HG02884 (cell line): Measurements from ENCODE around the gene MYMX.
"Not testable (repeated sequence)": the region's sequence is repeated elsewhere in the genome, so short reads cannot be mapped to it uniquely, and the experiment has no call there.

Experiments used
- ATAC-seq: cut with Tn5 transposase; IDR thresholded peaks from one replicate; pipeline ENCODE4 v1.9.1; 2021; ENCODE audit warnings: mild to moderate bottlenecking, moderate library complexity; ENCODE audit not compliant: unreplicated experiment

The MYMX gene

DNA sequence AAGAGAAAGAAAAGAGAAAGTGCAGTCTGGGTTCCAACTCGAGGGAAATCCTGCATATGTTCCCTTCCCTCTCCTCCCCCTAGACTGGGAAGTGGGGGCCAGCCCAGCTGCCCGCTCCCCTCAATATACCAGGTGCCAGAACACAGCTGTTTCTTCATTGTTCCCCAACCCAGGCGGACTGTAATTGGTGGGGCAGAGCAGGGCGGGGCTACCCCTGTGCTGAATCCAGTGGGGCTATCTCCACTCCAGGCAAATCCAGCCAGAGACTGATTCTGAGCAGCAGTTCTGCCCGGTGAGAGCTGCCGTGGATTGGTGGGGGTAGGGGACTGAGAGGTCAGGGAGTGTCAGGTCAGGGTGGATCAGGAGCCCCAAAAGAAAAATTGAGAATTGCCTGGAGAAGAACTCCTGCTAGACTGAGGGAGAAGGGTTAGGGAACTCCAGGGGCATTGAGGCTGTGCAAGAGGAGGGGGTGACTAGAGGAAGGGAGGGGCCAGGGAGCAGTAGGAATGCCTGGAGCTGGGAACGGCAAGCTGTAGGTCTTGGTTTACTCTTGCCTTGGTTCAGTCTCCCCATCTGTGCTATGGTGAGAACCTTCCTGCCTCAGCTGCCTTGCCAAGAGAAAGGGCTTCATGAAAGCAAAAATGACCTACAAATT, at the start of gene MYMX:
MYMX (plus strand) TSS at position 250 of the 655 bp plus-strand sequence. CDS start 546 bp downstream, outside the sequence.
- ATAC-seq, result no peak

DNA sequence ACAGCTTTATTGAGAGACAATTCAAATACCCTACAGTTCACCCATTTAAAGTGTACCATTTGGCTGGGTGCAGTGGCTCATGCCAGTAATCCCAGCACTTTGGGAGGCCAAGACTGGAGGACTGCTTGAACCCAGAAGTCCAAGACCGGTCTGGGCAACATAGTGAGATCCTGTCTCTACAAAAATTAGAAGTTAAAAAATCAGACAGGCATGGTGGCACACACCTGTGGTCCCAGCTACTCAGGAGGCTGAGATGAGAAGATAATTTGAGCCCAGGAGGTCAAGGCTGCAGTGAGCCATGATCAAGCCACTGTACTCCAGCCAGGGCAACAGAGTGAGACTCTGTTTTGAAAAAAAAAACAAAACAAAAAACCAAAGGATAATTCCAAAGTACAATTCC, 49.2 kb upstream of the MYMX start:
- no peak for ATAC-seq

DNA sequence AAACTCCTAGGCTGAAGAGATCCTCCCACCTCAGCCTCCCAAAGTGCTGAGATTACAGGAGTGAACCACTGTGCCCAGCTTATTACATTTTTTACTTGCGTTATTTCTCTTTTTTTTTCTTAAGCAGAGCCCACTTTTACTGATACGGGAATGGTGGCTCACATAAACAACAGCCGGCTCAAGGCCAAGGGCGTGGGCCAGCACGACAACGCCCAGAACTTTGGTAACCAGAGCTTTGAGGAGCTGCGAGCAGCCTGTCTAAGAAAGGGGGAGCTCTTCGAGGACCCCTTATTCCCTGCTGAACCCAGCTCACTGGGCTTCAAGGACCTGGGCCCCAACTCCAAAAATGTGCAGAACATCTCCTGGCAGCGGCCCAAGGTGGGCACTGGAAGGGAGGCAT, 47.6 kb upstream of the MYMX start:
- no peak for ATAC-seq

GRCh38 chr6:44169886-44170570, 46.7 kb upstream of the MYMX start:
- no peak for ATAC-seq

DNA sequence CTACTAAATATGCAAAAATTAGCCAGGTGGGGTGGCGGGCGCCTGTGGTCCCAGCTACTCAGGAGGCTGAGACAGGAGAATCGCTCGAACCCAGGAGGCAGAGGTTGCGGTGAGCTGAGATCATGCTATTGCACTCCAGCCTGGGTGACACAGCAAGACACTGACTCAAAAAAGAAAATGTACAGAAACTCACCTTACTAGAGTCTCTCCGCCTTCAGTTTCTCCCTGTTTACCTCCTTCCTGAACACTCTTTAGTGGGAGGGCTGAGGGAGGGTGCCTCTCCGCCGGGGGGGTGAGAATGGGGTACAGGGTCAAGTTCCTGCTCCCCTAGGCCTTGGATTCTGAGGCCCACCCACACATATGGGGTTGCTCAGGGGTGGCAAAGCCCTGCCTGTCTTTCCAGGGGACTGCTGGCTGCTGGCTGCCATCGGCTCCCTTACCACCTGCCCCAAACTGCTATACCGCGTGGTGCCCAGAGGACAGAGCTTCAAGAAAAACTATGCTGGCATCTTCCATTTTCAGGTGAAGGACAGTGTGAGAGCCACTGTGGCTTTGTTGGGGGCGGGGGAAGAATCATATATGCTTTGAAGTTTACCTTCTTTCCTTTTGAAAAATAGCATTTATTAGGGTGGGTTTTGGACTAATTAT, 44.7 kb upstream of the MYMX start:
- ATAC-seq, result no peak

DNA sequence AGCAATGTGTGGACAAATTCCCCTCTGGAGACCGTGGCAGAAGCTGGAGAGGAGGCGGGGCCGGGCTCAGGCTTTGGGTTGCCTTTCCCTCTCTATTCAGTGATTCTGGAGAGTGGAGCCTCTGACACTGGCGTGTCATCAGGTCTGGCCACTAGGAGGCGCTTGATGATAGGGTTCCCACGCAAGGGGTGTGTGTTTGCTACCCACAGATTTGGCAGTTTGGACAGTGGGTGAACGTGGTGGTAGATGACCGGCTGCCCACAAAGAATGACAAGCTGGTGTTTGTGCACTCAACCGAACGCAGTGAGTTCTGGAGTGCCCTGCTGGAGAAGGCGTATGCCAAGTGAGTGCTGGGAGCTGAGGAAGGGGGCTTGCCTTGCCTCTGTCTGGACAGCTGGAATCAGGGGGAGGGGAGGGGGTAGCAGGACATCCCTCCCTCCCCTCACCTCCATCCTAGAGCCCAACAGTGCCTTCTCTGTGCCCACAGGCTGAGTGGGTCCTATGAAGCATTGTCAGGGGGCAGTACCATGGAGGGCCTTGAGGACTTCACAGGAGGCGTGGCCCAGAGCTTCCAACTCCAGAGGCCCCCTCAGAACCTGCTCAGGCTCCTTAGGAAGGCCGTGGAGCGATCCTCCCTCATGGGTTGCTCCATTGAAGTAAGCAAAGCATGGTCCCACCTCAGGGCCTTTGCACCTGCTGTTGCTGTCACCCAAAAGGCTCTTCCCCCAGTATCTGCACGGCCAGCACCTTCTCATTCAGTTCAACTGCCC, 43.8 kb upstream of the MYMX start:
- ATAC-seq, result peak; percentile 49

- no peak for ATAC-seq
These were observed 40.5 kb upstream of the MYMX start for GRCh38 chr6:44176130-44176761.

DNA sequence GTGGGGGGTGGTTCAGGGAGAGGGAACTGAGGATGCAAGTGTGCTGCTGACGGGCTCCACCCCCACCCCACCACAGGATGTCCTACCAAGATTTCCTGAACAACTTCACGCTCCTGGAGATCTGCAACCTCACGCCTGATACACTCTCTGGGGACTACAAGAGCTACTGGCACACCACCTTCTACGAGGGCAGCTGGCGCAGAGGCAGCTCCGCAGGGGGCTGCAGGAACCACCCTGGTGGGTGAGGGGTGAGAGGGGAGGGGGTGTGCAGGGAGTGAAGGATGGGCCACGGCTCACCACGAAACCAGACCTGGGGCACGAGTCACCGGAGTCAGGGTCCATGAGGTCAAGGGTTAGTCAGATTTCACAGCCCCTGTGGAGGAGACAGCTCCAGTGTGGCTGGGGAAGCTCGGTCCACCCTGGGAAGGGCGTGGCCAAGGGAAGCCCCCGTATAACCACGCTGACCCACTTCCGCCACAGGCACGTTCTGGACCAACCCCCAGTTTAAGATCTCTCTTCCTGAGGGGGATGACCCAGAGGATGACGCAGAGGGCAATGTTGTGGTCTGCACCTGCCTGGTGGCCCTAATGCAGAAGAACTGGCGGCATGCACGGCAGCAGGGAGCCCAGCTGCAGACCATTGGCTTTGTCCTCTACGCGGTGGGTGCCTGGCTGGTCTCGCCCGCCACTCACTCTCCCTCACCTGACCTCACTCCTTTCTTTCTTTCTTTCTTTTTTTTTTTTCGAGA, 39.8 kb upstream of the MYMX start:
- ATAC-seq, result no peak

- ATAC-seq, result no peak
These were observed 38.9 kb upstream of the MYMX start for GRCh38 chr6:44177691-44178423.

GRCh38 chr6:44178424-44179071, 38.2 kb upstream of the MYMX start:
- ATAC-seq, result no peak

GRCh38 chr6:44179072-44179536, 37.6 kb upstream of the MYMX start:
- no peak for ATAC-seq

DNA sequence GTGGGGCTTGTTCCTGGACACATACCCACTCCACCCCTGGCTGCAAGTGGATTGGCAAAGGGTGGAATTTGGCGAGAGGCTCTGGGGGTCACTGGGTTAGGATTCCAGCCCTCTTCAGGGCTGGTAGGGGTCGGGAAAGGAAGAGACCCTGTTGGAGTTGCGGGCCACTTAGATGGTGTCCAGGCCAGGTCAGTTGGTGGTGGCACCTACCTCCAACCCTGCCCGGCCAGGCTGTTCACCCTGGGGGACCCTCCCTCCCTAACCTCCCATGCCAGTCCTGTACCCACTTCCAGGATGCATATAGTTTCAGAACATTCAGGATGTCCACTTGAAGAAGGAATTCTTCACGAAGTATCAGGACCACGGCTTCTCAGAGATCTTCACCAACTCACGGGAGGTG, 37.1 kb upstream of the MYMX start:
- no peak for ATAC-seq

DNA sequence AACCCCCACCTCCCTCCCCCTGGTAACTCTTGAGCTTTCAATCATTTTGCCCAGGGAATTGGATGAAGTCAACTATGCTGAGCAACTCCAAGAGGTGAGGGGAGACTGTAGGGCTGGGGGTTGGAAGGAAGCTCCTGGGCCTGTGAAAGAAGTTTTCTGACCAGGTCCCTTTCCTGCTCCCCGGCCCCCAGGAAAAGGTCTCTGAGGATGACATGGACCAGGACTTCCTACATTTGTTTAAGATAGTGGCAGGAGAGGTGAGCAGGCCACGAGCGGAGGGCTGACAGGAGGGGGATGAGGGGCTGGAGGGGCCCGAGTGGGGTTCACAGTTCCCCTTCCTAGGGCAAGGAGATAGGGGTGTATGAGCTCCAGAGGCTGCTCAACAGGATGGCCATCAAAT, 36.3 kb upstream of the MYMX start:
- no peak for ATAC-seq

DNA sequence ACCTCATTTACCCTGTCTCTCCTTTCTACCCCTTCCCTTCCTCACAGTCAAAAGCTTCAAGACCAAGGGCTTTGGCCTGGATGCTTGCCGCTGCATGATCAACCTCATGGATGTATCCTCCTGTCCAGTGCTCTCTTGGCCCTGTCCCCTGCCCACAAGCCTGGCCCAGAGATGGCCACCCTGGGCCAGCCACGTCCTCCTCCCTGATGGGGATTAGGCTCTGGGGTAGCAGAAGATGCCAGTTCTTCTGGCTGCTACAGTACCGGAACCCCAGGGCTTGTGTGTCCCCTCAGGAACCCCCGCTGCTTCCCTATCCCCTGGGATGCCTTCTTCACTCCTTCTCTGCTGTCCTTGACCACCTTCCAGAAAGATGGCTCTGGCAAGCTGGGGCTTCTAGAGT, 35.8 kb upstream of the MYMX start:
- ATAC-seq, result no peak

DNA sequence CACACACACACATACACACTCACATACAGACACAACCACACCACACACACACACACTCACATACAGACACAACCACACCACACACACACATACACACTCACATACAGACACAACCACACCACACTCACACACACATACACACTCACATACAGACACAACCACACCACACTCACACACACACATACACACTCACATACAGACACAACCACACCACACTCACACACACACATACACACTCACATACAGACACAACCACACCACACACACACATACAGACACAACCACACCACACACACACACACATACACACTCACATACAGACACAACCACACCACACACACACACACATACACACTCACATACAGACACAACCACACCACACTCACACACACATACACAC, 34.9 kb upstream of the MYMX start:
- not testable (repeated sequence) for ATAC-seq

DNA sequence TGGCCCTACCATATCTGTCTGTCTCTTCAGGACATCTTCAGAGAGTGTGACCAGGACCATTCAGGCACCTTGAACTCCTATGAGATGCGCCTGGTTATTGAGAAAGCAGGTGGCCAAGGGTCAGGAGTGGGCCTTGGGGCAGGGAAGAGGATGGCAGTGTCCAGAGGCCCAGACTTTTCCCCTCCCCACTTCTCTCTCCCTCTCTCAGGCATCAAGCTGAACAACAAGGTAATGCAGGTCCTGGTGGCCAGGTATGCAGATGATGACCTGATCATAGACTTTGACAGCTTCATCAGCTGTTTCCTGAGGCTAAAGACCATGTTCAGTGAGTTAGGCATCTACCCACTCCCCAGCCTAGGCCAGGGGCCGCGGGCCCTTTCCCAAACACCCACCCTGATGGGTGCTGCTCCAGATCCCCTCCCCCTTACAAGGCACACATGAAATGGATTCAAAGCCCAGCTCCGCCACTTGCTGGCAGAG, 33.8 kb upstream of the MYMX start:
- ATAC-seq, result no peak

- ATAC-seq, result no peak
These were observed 32.9 kb upstream of the MYMX start for GRCh38 chr6:44183783-44184182.

DNA sequence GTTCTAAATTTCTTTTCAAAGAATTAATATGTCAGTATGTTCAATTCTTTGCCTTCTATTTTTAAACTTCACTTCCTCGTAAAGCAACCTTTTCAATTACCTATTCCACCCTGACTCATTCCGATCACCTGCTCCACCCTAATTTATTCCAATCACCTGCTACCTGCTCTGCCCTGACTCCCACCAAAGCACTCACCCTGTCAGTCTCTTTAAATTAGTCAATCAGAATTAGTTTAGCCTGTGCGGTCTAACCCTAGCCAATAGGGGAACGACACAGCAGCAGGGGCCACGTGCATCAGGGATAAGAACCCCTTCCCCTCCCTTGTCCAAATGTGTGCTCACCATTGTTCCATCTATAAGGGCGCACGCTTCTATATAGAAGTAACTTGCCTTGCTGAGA, 31.4 kb upstream of the MYMX start:
- ATAC-seq, result not testable (repeated sequence)
